Lower leg skin (tissue), 3 donors: ENCODE data around the gene MYT1.

Experiments used
- CTCF ChIP-seq, 3 donors: fragments of 450-650 bp; IDR thresholded peaks; one replicate each; pipeline ENCODE4 v1.5.1; 2016; ENCODE audit warnings: antibody characterized with exemption in 3 of 3, mild to moderate bottlenecking in 3 of 3, moderate library complexity in 2 of 3
- POLR2A ChIP-seq, 2 donors: fragments of 450-650 bp; IDR thresholded peaks; one replicate each; pipeline ENCODE4 v1.6.1; 2016 to 2017; ENCODE audit warnings: antibody characterized with exemption in 2 of 2, mild to moderate bottlenecking in 1 of 2, moderate library complexity in 1 of 2

DNA sequence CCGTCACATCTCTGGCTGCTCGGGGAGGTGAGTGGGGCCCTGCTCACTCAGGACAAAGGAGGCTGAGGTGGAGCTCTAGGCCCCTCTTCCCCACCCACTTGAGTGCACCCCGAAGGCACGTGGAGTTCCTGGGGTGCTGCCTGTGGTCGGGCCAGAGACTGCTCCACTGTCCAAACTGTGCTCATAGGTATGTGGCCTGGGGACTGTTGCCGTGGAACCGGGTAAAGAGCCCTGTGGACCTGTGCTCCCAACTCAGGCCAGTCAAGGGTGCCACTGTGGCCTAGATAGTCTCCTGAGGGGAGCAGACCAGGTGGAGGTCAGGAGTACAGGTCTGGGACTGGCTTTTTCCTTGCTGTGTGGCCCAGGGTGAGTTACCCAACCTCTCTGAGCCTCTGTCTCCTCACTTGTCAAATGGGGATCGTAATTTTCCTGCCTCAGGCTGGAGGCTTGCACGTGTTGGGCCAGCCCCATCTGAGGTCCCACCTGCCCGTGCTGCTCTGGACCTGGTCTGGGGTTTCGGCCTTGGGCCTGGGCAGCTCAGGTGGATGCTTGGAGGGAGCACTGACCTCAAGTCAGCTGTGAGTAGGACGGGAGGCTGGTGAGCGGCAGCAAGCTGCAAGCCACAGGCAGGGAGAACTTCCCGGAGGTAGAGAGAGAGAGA is 44.4 kb upstream of the MYT1 start:
- no peak for TF ChIP-seq CTCF (IDR thresholded peaks at IDR 0.05)
- no peak for TF ChIP-seq POLR2A (IDR thresholded peaks at IDR 0.05)
